AG10803 (cell line): Measurements from ENCODE around the gene ZC3H4.

Experiments used
- DNase-seq: peaks from one replicate; pipeline ENCODE4 v3.0.0; 2010; ENCODE audit warnings: low read depth
- H3K4me3 ChIP-seq: 2 replicates; pipeline ENCODE4 v1.5.1; 2011; ENCODE audit warnings: mild to moderate bottlenecking, low read length, control low read depth
- CTCF ChIP-seq: conservative IDR thresholded peaks from 2 replicates; pipeline ENCODE4 v1.5.1; 2011; ENCODE audit warnings: mild to moderate bottlenecking, low read length, control low read depth, inconsistent platforms

The ZC3H4 gene

GRCh38 chr19:47132194-47132852 lies 18.7 kb upstream of the ZC3H4 start:
- no peak for TF ChIP-seq CTCF
- H3K4me3 ChIP-seq, result peak overlapping the region; percentile 92
- no peak for DNase-seq

- peak; percentile 40 for TF ChIP-seq CTCF
- DNase-seq, result peak; percentile 97
- peak within 1 kb of the TSS; percentile 92 for H3K4me3 ChIP-seq
Observed at GRCh38 chr19:47130589-47131227, 17.1 kb upstream of the ZC3H4 start, which contains the start of gene SAE1. SAE1 (plus strand) TSS chr19:47130835; CDS start chr19:47130931, 96 bp downstream.

GRCh38 chr19:47130120-47130588 lies 16.6 kb upstream of the ZC3H4 start:
- H3K4me3 ChIP-seq, result no peak overlapping the region
- no peak for TF ChIP-seq CTCF
- DNase-seq, result no peak

GRCh38 chr19:47129579-47129978 lies 16.0 kb upstream of the ZC3H4 start:
- H3K4me3 ChIP-seq, result no peak overlapping the region
- no peak for DNase-seq
- no peak for TF ChIP-seq CTCF

- DNase-seq, result no peak
- H3K4me3 ChIP-seq, result no peak overlapping the region
- no peak for TF ChIP-seq CTCF
Observed at GRCh38 chr19:47125669-47125938, 12.0 kb upstream of the ZC3H4 start.

- TF ChIP-seq CTCF, result peak; percentile 67
- no peak overlapping the region for H3K4me3 ChIP-seq
- DNase-seq, result peak; percentile 76
Observed at GRCh38 chr19:47124937-47125668, 11.5 kb upstream of the ZC3H4 start.
